Neural cell (in vitro differentiated cells): ENCODE data around the gene CAPN14. TPM values are rescaled to one million over a fixed set of nuclear protein-coding genes. Genes with fewer than 3 reads are reported as not detected.

Source experiments
- H2AFZ ChIP-seq: fragments of 200-600, 300-800 bp; sonication (generic), shearing (Covaris generic); 2 replicates; pipeline ENCODE4 v1.6.0; 2014; ENCODE audit warnings: low read depth, mild to moderate bottlenecking, antibody characterized with exemption, low read length, moderate library complexity
- H3F3A ChIP-seq: fragments of 200-600 bp; shearing (Covaris generic); 2 replicates; pipeline ENCODE4 v1.6.1; 2016; ENCODE audit warnings: mild to moderate bottlenecking, moderate library complexity, mixed read lengths, antibody characterized with exemption, low read length; ENCODE audit not compliant: insufficient read depth, poor library complexity, severe bottlenecking
- H3K27ac ChIP-seq: fragments of 200-600, 300-800 bp; sonication (generic), shearing (Covaris generic); 2 replicates; pipeline ENCODE4 v1.5.1; 2014; ENCODE audit warnings: mild to moderate bottlenecking, low read length, moderate library complexity
- H3K27me3 ChIP-seq: fragments of 300-800, 200-600 bp; sonication (generic), shearing (Covaris generic); 2 replicates; pipeline ENCODE4 v1.6.0; 2014; ENCODE audit warnings: mild to moderate bottlenecking, low read depth, low read length, moderate library complexity; ENCODE audit not compliant: insufficient read depth
- H3K36me3 ChIP-seq: fragments of 300-800, 200-600 bp; sonication (generic), shearing (Covaris generic); 2 replicates; pipeline ENCODE4 v1.5.1; 2014; ENCODE audit warnings: mild to moderate bottlenecking, antibody characterized with exemption, low read length, moderate library complexity; ENCODE audit not compliant: insufficient read depth
- H3K4me2 ChIP-seq: fragments of 300-800, 200-600 bp; sonication (generic), shearing (Covaris generic); 2 replicates; pipeline ENCODE4 v1.6.0; 2014; ENCODE audit warnings: mild to moderate bottlenecking, low read length
- H3K4me3 ChIP-seq: fragments of 300-800, 200-600 bp; sonication (generic), shearing (Covaris generic); 2 replicates; pipeline ENCODE4 v1.5.1; 2014; ENCODE audit warnings: mild to moderate bottlenecking, low read length, moderate library complexity
- H3K79me2 ChIP-seq: fragments of 200-600 bp; shearing (Covaris generic); replicated peaks from 2 replicates; pipeline ENCODE4 v1.6.0; 2014; ENCODE audit warnings: mild to moderate bottlenecking, low read length, moderate library complexity; ENCODE audit not compliant: insufficient read depth
- H3K9ac ChIP-seq: fragments of 300-800, 200-600 bp; sonication (generic), shearing (Covaris generic); 2 replicates; pipeline ENCODE4 v1.6.1; 2016; ENCODE audit warnings: mild to moderate bottlenecking, low read length, mixed read lengths
- H3K9me2 ChIP-seq: fragments of 200-600 bp; shearing (Covaris generic); 2 replicates; pipeline ENCODE4 v1.6.1; 2016; ENCODE audit warnings: mild to moderate bottlenecking, low read length, mixed read lengths; ENCODE audit not compliant: insufficient read depth
- H3K9me3 ChIP-seq: fragments of 200-600, 300-800 bp; sonication (generic), shearing (Covaris generic); 2 replicates; pipeline ENCODE4 v1.6.1; 2016; ENCODE audit warnings: mild to moderate bottlenecking, mixed run types, low read length, moderate library complexity, mixed read lengths
- H4K20me1 ChIP-seq: fragments of 200-600 bp; shearing (Covaris generic); 2 replicates; pipeline ENCODE4 v1.6.1; 2016; ENCODE audit warnings: mild to moderate bottlenecking, mixed run types; ENCODE audit not compliant: insufficient read depth
- EP300 ChIP-seq: fragments of 450-650 bp; conservative IDR thresholded peaks from 2 replicates; pipeline ENCODE4 v1.6.1; 2014; ENCODE audit warnings: antibody characterized with exemption, mild to moderate bottlenecking, moderate library complexity; ENCODE audit not compliant: poor library complexity, severe bottlenecking
- EZH2 ChIP-seq: fragments of 200-600, 300-800 bp; shearing (Covaris generic), sonication (generic); IDR thresholded peaks from 2 replicates; pipeline ENCODE4 v1.6.1; 2014; ENCODE audit warnings: antibody characterized with exemption, low read length, borderline replicate concordance, mild to moderate bottlenecking; ENCODE audit not compliant: insufficient read depth, poor library complexity, severe bottlenecking
- MXI1 ChIP-seq: fragments of 450-650 bp; conservative IDR thresholded peaks from 2 replicates; pipeline ENCODE4 v1.6.1; 2014; ENCODE audit warnings: antibody characterized with exemption, mild to moderate bottlenecking; ENCODE audit not compliant: poor library complexity, severe bottlenecking
- POLR2AphosphoS5 ChIP-seq: IDR thresholded peaks from 2 replicates; pipeline ENCODE4 v1.6.1; 2012
- RAD21 ChIP-seq: fragments of 450-650 bp; conservative IDR thresholded peaks from 2 replicates; pipeline ENCODE4 v1.6.1; 2014; ENCODE audit warnings: antibody characterized with exemption, mild to moderate bottlenecking, moderate library complexity
- REST ChIP-seq: IDR thresholded peaks from 2 replicates; pipeline ENCODE4 v1.6.1; 2012; ENCODE audit warnings: borderline replicate concordance
- SMC3 ChIP-seq: fragments of 450-650 bp; conservative IDR thresholded peaks from 2 replicates; pipeline ENCODE4 v1.6.1; 2014; ENCODE audit warnings: antibody characterized with exemption, mild to moderate bottlenecking, moderate library complexity; ENCODE audit not compliant: poor library complexity
- TAF1 ChIP-seq: IDR thresholded peaks from 2 replicates; pipeline ENCODE4 v1.6.1; 2012; ENCODE audit warnings: low read depth
- polyA plus RNA-seq: library from polyadenylated mRNA; depleted of rRNA; stranded (reverse); fragments of >200 nt; gene quantifications from 2 replicates; pipeline ENCODE4 v1.2.3, GENCODE V29; 2014
- TF ChIP-seq, protein P1 (sequence below): fragments of 450-650 bp; IDR thresholded peaks from 2 replicates; pipeline ENCODE4 v1.5.1; 2014; ENCODE audit warnings: antibody characterized with exemption, mild to moderate bottlenecking, moderate library complexity; ENCODE audit not compliant: poor library complexity, severe bottlenecking

The CAPN14 gene
- polyA plus RNA-seq, 1 donor from 2014 or later: 2.1 TPM

DNA sequence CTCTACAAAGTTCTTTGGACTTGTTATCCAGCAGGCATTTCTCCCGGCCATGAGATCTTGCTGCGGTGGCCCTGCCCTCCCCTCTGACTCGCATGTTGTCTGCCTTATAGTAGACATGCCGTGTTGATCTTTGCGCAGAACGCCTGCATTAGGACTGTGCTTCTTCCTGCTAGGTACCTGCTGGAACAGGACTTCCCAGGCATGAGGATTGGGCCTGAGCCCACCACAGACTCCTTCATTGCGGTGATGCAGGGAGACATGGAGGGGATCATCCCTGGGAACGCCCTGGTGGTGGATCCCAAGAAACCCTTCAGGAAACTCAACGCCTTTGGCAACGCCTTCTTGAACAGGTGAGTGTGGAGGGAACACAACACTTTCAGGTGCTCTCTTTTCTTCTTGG, 26.8 kb upstream of the CAPN14 start:
- Histone ChIP-seq H3K9me3 (no peaks in the 10 kb centered on the region), H3K36me3 (no peaks in the 10 kb centered on the region), H3K4me3 (no peak overlapping the region), H3K9me2 (no peaks in the 10 kb centered on the region), H3K9ac (no peak overlapping the region), H2AFZ (no peak overlapping the region), H3F3A (no peaks in the 10 kb centered on the region), H3K79me2 (no peaks in the 10 kb centered on the region), H4K20me1 (no peaks in the 10 kb centered on the region), H3K27me3 (no peaks in the 10 kb centered on the region), H3K27ac (no peak overlapping the region), H3K4me2 (no peak overlapping the region)
- TF ChIP-seq REST (no peak), EZH2 (no peak), EP300 (no peak), SMC3 (no peak), TAF1 (no peak), POLR2AphosphoS5 (no peak), MXI1 (no peak), RAD21 (no peak)
- TF ChIP-seq, protein P1, sequence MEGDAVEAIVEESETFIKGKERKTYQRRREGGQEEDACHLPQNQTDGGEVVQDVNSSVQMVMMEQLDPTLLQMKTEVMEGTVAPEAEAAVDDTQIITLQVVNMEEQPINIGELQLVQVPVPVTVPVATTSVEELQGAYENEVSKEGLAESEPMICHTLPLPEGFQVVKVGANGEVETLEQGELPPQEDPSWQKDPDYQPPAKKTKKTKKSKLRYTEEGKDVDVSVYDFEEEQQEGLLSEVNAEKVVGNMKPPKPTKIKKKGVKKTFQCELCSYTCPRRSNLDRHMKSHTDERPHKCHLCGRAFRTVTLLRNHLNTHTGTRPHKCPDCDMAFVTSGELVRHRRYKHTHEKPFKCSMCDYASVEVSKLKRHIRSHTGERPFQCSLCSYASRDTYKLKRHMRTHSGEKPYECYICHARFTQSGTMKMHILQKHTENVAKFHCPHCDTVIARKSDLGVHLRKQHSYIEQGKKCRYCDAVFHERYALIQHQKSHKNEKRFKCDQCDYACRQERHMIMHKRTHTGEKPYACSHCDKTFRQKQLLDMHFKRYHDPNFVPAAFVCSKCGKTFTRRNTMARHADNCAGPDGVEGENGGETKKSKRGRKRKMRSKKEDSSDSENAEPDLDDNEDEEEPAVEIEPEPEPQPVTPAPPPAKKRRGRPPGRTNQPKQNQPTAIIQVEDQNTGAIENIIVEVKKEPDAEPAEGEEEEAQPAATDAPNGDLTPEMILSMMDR: no peak

GRCh38 chr2:31243053-31243452, 25.7 kb upstream of the CAPN14 start:
- Histone ChIP-seq H3K79me2 (no peaks in the 10 kb centered on the region), H2AFZ (no peak overlapping the region), H3K4me3 (no peak overlapping the region), H3K9me3 (no peaks in the 10 kb centered on the region), H3K4me2 (no peak overlapping the region), H3K27ac (no peak overlapping the region), H3K36me3 (no peaks in the 10 kb centered on the region), H3K9me2 (no peaks in the 10 kb centered on the region), H3K9ac (no peak overlapping the region), H4K20me1 (no peaks in the 10 kb centered on the region), H3F3A (no peaks in the 10 kb centered on the region), H3K27me3 (no peaks in the 10 kb centered on the region)
- TF ChIP-seq REST (no peak), RAD21 (no peak), MXI1 (no peak), POLR2AphosphoS5 (no peak)
- TF ChIP-seq, protein P1: no peak
